Choroid plexus epithelial cell (primary cell): ENCODE measurements around the gene ITPK1.
A peak's percentile ranks its signal among the peaks of the same experiment; 100 is the strongest.

Source experiments
- DNase-seq: peaks from one replicate; pipeline ENCODE4 v3.0.0-alpha.2; 2010; ENCODE audit warnings: low read depth
- H3K4me3 ChIP-seq: 2 replicates; pipeline ENCODE4 v1.5.1; 2011; ENCODE audit warnings: low read depth, mild to moderate bottlenecking, control low read depth, low read length, moderate library complexity
- CTCF ChIP-seq: conservative IDR thresholded peaks from 2 replicates; pipeline ENCODE4 v1.5.1; 2011; ENCODE audit warnings: low read depth, mild to moderate bottlenecking, control low read depth, inconsistent platforms, low read length, moderate library complexity

The ITPK1 gene

GRCh38 chr14:93047157-93047556, 68.6 kb downstream of the ITPK1 start:
- no peak for TF ChIP-seq CTCF
- no peak for DNase-seq
- H3K4me3 ChIP-seq, result no peak overlapping the region

- no peak for TF ChIP-seq CTCF
- no peak for DNase-seq
- no peak overlapping the region for H3K4me3 ChIP-seq
These were observed 69.0 kb downstream of the ITPK1 start for GRCh38 chr14:93046705-93047050.

- DNase-seq, result peak; percentile 66
- TF ChIP-seq CTCF, result no peak
These were observed 69.6 kb downstream of the ITPK1 start for GRCh38 chr14:93045965-93046704.

GRCh38 chr14:93045211-93045674, 70.5 kb downstream of the ITPK1 start:
- TF ChIP-seq CTCF, result no peak
- no peak overlapping the region for H3K4me3 ChIP-seq
- peak; percentile 25 for DNase-seq

More at GRCh38 chr14:93045965-93046704, 69.6 kb downstream of the ITPK1 start:
- no peak overlapping the region for H3K4me3 ChIP-seq

GRCh38 chr14:93044556-93044955, 71.2 kb downstream of the ITPK1 start:
- DNase-seq, result no peak
- TF ChIP-seq CTCF, result no peak
- H3K4me3 ChIP-seq, result no peak overlapping the region

- TF ChIP-seq CTCF, result no peak
- DNase-seq, result no peak
- no peak overlapping the region for H3K4me3 ChIP-seq
These were observed 71.6 kb downstream of the ITPK1 start for GRCh38 chr14:93044121-93044520.
